Esophagus muscularis mucosa (tissue), 4 donors: Measurements from ENCODE around the gene PHLDA2. TPM values are rescaled to one million over a fixed set of nuclear protein-coding genes. Genes with fewer than 3 reads are reported as not detected.
A peak's percentile ranks its signal among the peaks of the same experiment; 100 is the strongest.

Experiments used
- DNase-seq: peaks from one replicate; pipeline ENCODE4 v3.0.0-alpha.2; 2017; ENCODE audit errors: extremely low spot score
- H3K27ac ChIP-seq, 4 donors: fragments of 200-600 bp; sonication (generic); replicated peaks in 1 of 4; 1 replicate in 3 of 4; 2 replicates in 1 of 4; pipeline ENCODE4 v1.5.1; 2016 to 2019; ENCODE audit warnings: mild to moderate bottlenecking in 1 of 4
- H3K27me3 ChIP-seq, 4 donors: fragments of 200-600 bp; sonication (generic); one replicate each; pipeline versions ENCODE4 v1.5.1 to v1.6.0; 2016 to 2019
- H3K36me3 ChIP-seq, 4 donors: fragments of 200-600 bp; sonication (generic); one replicate each; pipeline ENCODE4 v1.5.1; 2016 to 2019
- H3K4me1 ChIP-seq, 4 donors: fragments of 200-600 bp; sonication (generic); one replicate each; pipeline ENCODE4 v1.5.1; 2016 to 2019
- H3K4me3 ChIP-seq, 4 donors: fragments of 200-600 bp; sonication (generic); 1 replicate in 2 of 4; 2 replicates in 2 of 4; pipeline ENCODE4 v1.5.1; 2016 to 2019; ENCODE audit warnings: mild to moderate bottlenecking in 4 of 4, moderate library complexity in 1 of 4
- H3K9me3 ChIP-seq, 4 donors: fragments of 200-600 bp; sonication (generic); 1 replicate in 3 of 4; 2 replicates in 1 of 4; pipeline ENCODE4 v1.5.1; 2016 to 2019
- EP300 ChIP-seq: sonication (generic); formaldehyde crosslinking; IDR thresholded peaks from one replicate; pipeline ENCODE4 v1.6.1; 2017; ENCODE audit warnings: antibody characterized with exemption
- POLR2A ChIP-seq: fragments of 450-650 bp; IDR thresholded peaks from one replicate; pipeline ENCODE4 v1.6.1; 2017; ENCODE audit warnings: antibody characterized with exemption, moderate library complexity, mild to moderate bottlenecking, low read depth
- POLR2AphosphoS5 ChIP-seq, 2 donors: sonication (generic); formaldehyde crosslinking; IDR thresholded peaks; one replicate each; pipeline ENCODE4 v1.6.1; 2017; ENCODE audit warnings: antibody characterized with exemption in 2 of 2
- WGBS: methylation state at CpG from one replicate; pipeline ENCODE4 v1.1.5; 2018; 5-methylcytosine and 5-hydroxymethylcytosine counted together
- intact Hi-C: fragments of 100-400 bp; cut with DNase I; formaldehyde crosslinking; loops from one replicate; pipeline ENCODE4 v1.15.1; 2023
- total RNA-seq, 4 donors: library from RNA; depleted of rRNA; stranded (reverse); fragments of >200 nt; gene quantifications; one replicate each; pipeline versions ENCODE4 v1.1.0 to v1.2.1, GENCODE V29; 2016
- TF ChIP-seq, protein P1 (sequence below), 3 experiments: fragments of 200-600 bp in 2 of 3; fragments of 450-650 bp in 1 of 3; sonication (generic) in 2 of 3; IDR thresholded peaks; one replicate each; pipeline ENCODE4 v1.5.1; 2017 to 2019; ENCODE audit warnings: antibody characterized with exemption in 3 of 3, mild to moderate bottlenecking in 2 of 3, moderate library complexity in 1 of 3

Gene PHLDA2
- total RNA-seq, 4 donors from 2014 or later, result 0.83 to 2.3 (median 1.3) TPM

DNA sequence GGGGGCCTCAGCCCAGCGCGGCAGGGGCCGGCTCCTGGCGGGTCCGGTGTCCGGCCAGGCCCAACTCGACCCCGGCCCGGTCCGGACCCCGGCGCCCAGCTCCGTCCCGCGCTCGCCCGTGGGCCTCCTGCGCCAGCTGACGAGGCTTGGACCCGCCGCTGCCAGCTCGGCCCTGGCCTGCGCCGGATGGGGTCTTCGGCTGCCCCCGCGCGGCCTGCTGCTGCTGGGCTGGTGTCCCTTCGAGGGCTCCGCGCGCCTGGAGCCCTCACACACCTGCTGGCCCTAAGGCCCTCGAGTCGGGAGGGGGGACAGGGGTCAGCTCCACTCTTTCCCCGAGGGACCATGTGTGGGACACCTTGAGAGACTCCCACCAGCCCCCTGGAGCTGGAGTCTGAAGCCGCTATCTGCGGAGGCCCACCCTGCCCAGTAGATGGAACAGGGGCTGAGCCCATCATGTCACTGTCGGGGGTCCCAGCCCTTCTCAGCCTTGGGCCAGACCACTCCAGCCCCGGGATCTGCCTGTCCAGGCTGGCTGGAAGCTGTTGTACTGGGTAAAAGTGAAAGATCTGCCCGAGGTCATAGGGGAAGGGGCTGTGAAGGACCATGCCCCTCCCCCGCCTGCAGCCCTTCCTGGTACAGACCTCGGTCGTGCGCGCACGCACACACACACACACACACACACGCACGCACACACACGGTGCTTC is 42.9 kb downstream of the PHLDA2 start:
- WGBS, result 16% methylated on average over 9 of the region's 49 CpGs
- no peak for TF ChIP-seq EP300
- no peak for TF ChIP-seq POLR2A
- TF ChIP-seq, protein P1, sequence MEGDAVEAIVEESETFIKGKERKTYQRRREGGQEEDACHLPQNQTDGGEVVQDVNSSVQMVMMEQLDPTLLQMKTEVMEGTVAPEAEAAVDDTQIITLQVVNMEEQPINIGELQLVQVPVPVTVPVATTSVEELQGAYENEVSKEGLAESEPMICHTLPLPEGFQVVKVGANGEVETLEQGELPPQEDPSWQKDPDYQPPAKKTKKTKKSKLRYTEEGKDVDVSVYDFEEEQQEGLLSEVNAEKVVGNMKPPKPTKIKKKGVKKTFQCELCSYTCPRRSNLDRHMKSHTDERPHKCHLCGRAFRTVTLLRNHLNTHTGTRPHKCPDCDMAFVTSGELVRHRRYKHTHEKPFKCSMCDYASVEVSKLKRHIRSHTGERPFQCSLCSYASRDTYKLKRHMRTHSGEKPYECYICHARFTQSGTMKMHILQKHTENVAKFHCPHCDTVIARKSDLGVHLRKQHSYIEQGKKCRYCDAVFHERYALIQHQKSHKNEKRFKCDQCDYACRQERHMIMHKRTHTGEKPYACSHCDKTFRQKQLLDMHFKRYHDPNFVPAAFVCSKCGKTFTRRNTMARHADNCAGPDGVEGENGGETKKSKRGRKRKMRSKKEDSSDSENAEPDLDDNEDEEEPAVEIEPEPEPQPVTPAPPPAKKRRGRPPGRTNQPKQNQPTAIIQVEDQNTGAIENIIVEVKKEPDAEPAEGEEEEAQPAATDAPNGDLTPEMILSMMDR (IDR thresholded peaks at IDR 0.05), result peak; percentile 24 to 34 (median 27)
- no peak for TF ChIP-seq POLR2AphosphoS5 (IDR thresholded peaks at IDR 0.05)
- Histone ChIP-seq H3K9me3 (no peaks in the 10 kb centered on the region), H3K27me3 (no peaks in the 10 kb centered on the region), H3K27ac (peak overlapping the region; percentile 91 to 94 (median 91)), H3K4me1 (peaks cover 40 to 76% (median 62%) of the 10 kb centered on the region in 4 donors), H3K36me3 (peaks cover 0 to 8% (median 0%) of the 10 kb centered on the region in 4 donors), H3K4me3 (peak overlapping the region; percentile 93 to 97 (median 95))
- intact Hi-C loops, result loop anchor here (5.0 kb wide), 1 partner anchor 459 kb away; no protein-coding TSS in a partner anchor
- no peak for DNase-seq

DNA sequence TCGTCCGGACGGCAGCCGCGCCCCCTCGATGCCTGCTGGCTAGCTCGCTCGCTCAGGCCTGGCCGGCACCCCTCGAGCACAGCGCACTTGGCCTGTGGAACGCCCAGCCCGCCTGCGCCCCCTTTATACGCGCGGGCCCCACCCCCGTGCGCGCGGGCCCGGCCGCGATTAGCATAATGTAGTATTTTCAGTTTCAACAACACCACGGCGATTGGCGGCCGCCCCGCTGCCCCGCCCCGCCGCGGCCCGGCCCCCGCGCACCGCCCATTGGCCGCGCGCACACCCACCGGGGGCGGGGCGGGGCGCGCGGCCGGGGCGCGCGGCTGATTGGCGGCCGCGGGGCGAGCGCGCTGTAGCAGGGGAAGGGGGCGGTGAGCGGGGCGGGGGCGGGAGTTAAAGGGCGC is 43.5 kb downstream of the PHLDA2 start, which contains the start of gene CDKN1C:
Gene CDKN1C (minus strand): TSS at position 98 of the 404 bp plus-strand sequence. CDS start 319 bp downstream, outside the sequence.
- Histone ChIP-seq H3K27ac (peak within 1 kb of the TSS; percentile 91 to 96 (median 94)), H3K9me3 (no peaks in the 10 kb centered on the region), H3K4me3 (peak within 1 kb of the TSS; percentile 93 to 97 (median 95)), H3K36me3 (peaks cover 0 to 12% (median 0%) of the 10 kb centered on the region in 4 donors), H3K27me3 (no peaks in the 10 kb centered on the region), H3K4me1 (peaks cover 34 to 76% (median 58%) of the 10 kb centered on the region in 4 donors)
- intact Hi-C loops, result loop anchor here (2.0 to 5.0 kb wide), 2 partner anchors 107 to 458 kb away; no protein-coding TSS in a partner anchor
- peak; percentile 98 for DNase-seq
- WGBS, result 0% methylated on average over 12 of the region's 61 CpGs
- TF ChIP-seq, protein P1 (IDR thresholded peaks at IDR 0.05), result no peak
- peak; percentile 94 to 99 for TF ChIP-seq POLR2AphosphoS5 (IDR thresholded peaks at IDR 0.05)
- TF ChIP-seq EP300, result no peak
- peak; percentile 80 for TF ChIP-seq POLR2A

DNA sequence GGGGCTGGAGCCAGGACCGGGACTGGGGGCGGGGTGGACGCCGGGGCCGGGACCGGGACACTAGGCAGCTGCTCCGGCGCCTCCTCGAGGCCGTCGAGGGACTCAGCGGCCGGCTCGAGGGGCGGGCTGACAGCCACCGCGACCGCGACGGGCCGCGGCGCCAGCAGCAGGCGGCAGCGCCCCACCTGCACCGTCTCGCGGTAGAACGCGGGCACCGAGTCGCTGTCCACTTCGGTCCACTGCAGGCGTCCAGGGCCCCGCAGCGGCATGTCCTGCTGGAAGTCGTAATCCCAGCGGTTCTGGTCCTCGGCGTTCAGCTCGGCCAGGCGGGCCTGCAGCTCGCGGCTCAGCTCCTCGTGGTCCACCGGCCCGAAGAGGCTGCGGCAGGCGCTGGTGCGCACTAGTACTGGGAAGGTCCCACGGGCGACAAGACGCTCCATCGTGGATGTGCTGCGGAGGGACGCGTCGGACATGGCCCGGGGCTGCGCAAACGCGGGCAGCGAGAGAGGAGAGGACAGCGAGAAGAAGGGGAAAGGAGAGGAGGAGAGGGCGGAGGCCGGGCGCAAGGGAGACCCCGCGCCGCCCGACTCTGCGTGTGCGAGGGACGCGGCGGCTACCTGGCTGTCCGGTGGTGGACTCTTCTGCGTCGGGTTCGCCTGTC is 44.1 kb downstream of the PHLDA2 start:
- Histone ChIP-seq H3K36me3 (peaks cover 0 to 12% (median 0%) of the 10 kb centered on the region in 4 donors), H3K27me3 (no peaks in the 10 kb centered on the region), H3K4me1 (peaks cover 28 to 73% (median 52%) of the 10 kb centered on the region in 4 donors), H3K4me3 (peak overlapping the region; percentile 93 to 97 (median 95)), H3K9me3 (no peaks in the 10 kb centered on the region), H3K27ac (peak overlapping the region; percentile 91 to 96 (median 94))
- WGBS, result 0% methylated on average over 17 of the region's 80 CpGs
- intact Hi-C loops, result loop anchor here (2.0 to 5.0 kb wide), 2 partner anchors 106 to 458 kb away; no protein-coding TSS in a partner anchor
- no peak for DNase-seq
- TF ChIP-seq, protein P1 (IDR thresholded peaks at IDR 0.05), result peak; percentile 44 to 61 (median 45)
- TF ChIP-seq EP300, result no peak
- TF ChIP-seq POLR2AphosphoS5 (IDR thresholded peaks at IDR 0.05), result no peak
- TF ChIP-seq POLR2A, result no peak

DNA sequence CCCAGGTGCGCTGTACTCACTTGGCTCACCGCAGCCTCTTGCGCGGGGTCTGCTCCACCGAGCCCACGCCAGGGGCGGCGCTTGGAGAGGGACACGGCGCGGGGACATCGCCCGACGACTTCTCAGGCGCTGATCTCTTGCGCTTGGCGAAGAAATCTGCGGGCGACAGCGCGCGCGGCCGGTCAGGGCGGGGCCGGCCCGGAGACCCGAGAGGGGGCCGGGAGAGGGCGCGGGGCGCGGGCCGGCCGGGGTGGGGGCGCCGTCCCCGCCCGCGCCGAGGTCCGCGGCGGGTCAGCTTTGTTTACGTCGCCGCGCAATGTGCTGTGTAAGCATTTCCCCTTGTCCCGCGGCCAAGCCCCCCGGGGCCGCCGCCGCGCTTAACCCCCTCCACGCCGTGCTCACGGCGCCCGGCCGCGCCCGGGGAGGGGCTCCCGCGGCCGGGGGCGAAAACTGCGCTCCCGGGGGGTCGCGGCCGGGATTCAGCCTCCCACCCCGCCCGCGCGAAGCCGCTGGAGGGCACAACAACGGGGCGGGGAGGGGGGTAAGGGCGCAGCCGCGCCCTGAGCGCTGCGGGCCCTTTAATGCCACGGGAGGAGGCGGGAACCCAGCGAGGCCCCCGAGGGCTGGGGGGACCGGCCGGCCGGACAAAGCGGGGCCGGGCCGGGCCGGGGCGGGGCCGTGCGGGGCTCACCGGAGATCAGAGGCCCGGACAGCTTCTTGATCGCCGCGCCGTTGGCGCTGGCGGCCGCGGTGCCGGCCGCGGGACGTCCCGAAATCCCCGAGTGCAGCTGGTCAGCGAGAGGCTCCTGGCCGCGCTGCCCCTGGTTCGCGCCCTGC is 45.0 kb downstream of the PHLDA2 start:
- WGBS, result 0% methylated on average over 5 of the region's 119 CpGs
- TF ChIP-seq, protein P1 (IDR thresholded peaks at IDR 0.05), result no peak
- peak in 1 of 2 donors; percentile 66 for TF ChIP-seq POLR2AphosphoS5 (IDR thresholded peaks at IDR 0.05)
- peak; percentile 34 for TF ChIP-seq POLR2A
- Histone ChIP-seq H3K27me3 (no peaks in the 10 kb centered on the region), H3K9me3 (no peaks in the 10 kb centered on the region), H3K27ac (peak overlapping the region; percentile 91 to 96 (median 94)), H3K4me1 (peaks cover 26 to 66% (median 48%) of the 10 kb centered on the region in 4 donors), H3K4me3 (peak overlapping the region; percentile 93 to 97 (median 95)), H3K36me3 (peaks cover 0 to 16% (median 2%) of the 10 kb centered on the region in 4 donors)
- intact Hi-C loops, result loop anchor here (2.0 to 5.0 kb wide), 4 partner anchors 52 to 187 kb away; partner anchors contain the start of gene KCNQ1OT1
- DNase-seq, result no peak
